ENCODE results near the gene TNKS1BP1.

TNKS1BP1 gene

GRCh38 chr11:57336111-57336666 lies 11.4 kb upstream of the TNKS1BP1 start:
- POLR2A ChIA-PET = interaction anchor here (1.0 to 7.3 kb wide), 9 partner anchors 9 to 376 kb away, joined by 3 to 121 read pairs (median 3); partner anchors contain the start of genes MED19, SLC43A1, TMX2 and TNKS1BP1
- no peak for TF ChIP-seq SP1 (IDR thresholded peaks at IDR 0.05)
- no peak for TF ChIP-seq HDGF (IDR thresholded peaks at IDR 0.05; ENCODE audit: borderline replicate concordance)
- TF ChIP-seq ELF4 (IDR thresholded peaks at IDR 0.05) = no peak
- TF ChIP-seq LEF1 (IDR thresholded peaks at IDR 0.05; ENCODE audit: borderline replicate concordance) = no peak
- no peak for TF ChIP-seq FOXA1 (IDR thresholded peaks at IDR 0.05)
- TF ChIP-seq ZNF384 (IDR thresholded peaks at IDR 0.05) = no peak
- no peak for TF ChIP-seq NFRKB (IDR thresholded peaks at IDR 0.05)
- no peak for TF ChIP-seq SUZ12 (IDR thresholded peaks at IDR 0.05)
- no peak for DNase-seq (ENCODE audit: extremely low spot score)
- CTCF ChIA-PET = interaction anchor here (0.7 kb wide), 1 partner anchor 157 kb away, joined by 4 read pairs; no protein-coding TSS in a partner anchor

- TF ChIP-seq SP1 (IDR thresholded peaks at IDR 0.05) (no peak), ELF4 (IDR thresholded peaks at IDR 0.05) (peak; percentile 33; the same call in 1 of the 2 replicates), SUZ12 (IDR thresholded peaks at IDR 0.05) (no peak), BHLHE40 (IDR thresholded peaks at IDR 0.05; ENCODE audit: borderline replicate concordance) (0 out of 2 replicates have a peak, but pooled peaks have one; percentile 37), L3MBTL2 (conservative IDR thresholded peaks at IDR 0.05) (peak; percentile 42; the same call in 1 of the 2 replicates), FOXM1 (IDR thresholded peaks at IDR 0.05; ENCODE audit: borderline replicate concordance) (no peak), FOXK2 (IDR thresholded peaks at IDR 0.05) (no peak)
- POLR2A ChIA-PET = interaction anchor here (0.7 to 7.3 kb wide), 10 partner anchors 10 to 377 kb away, joined by 3 to 121 read pairs (median 3); partner anchors contain the start of genes MED19, SLC43A1, TMX2 and TNKS1BP1
- DNase-seq (ENCODE audit: extremely low spot score) = peak; percentile 89
- CTCF ChIA-PET = no interaction called here
Observed at GRCh38 chr11:57335343-57336110, 10.8 kb upstream of the TNKS1BP1 start, which contains the start of gene SSRP1. SSRP1 (minus strand) TSS chr11:57335892; CDS start chr11:57335121, 771 bp downstream.

- TF ChIP-seq ELF4 (IDR thresholded peaks at IDR 0.05) = no peak
- TF ChIP-seq, protein P1, sequence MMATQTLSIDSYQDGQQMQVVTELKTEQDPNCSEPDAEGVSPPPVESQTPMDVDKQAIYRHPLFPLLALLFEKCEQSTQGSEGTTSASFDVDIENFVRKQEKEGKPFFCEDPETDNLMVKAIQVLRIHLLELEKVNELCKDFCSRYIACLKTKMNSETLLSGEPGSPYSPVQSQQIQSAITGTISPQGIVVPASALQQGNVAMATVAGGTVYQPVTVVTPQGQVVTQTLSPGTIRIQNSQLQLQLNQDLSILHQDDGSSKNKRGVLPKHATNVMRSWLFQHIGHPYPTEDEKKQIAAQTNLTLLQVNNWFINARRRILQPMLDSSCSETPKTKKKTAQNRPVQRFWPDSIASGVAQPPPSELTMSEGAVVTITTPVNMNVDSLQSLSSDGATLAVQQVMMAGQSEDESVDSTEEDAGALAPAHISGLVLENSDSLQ (IDR thresholded peaks at IDR 0.05) = no peak
- no peak for TF ChIP-seq HDGF (IDR thresholded peaks at IDR 0.05; ENCODE audit: borderline replicate concordance)
- TF ChIP-seq CTBP1 (IDR thresholded peaks at IDR 0.05; ENCODE audit: borderline replicate concordance) = no peak
- no peak for TF ChIP-seq SUZ12 (IDR thresholded peaks at IDR 0.05)
- no peak for TF ChIP-seq ARNT (IDR thresholded peaks at IDR 0.05)
- no peak for TF ChIP-seq TARDBP (IDR thresholded peaks at IDR 0.05)
- TF ChIP-seq FOXM1 (IDR thresholded peaks at IDR 0.05; ENCODE audit: borderline replicate concordance) = no peak
- no peak for TF ChIP-seq SP1 (IDR thresholded peaks at IDR 0.05)
- no peak for TF ChIP-seq LEF1 (IDR thresholded peaks at IDR 0.05; ENCODE audit: borderline replicate concordance)
- TF ChIP-seq FOXK2 (IDR thresholded peaks at IDR 0.05) = no peak
- TF ChIP-seq FOXA1 (IDR thresholded peaks at IDR 0.05) = no peak
- no peak for TF ChIP-seq ZNF384 (IDR thresholded peaks at IDR 0.05)
- DNase-seq (ENCODE audit: extremely low spot score) = no peak
- ChIA-PET CTCF (no interaction called here), POLR2A (interaction anchor here (0.7 to 7.3 kb wide), 8 partner anchors 10 to 377 kb away, joined by 3 to 121 read pairs (median 3); partner anchors contain the start of genes MED19, TMX2 and TNKS1BP1)
Observed at GRCh38 chr11:57335023-57335342, 10.2 kb upstream of the TNKS1BP1 start.

DNA sequence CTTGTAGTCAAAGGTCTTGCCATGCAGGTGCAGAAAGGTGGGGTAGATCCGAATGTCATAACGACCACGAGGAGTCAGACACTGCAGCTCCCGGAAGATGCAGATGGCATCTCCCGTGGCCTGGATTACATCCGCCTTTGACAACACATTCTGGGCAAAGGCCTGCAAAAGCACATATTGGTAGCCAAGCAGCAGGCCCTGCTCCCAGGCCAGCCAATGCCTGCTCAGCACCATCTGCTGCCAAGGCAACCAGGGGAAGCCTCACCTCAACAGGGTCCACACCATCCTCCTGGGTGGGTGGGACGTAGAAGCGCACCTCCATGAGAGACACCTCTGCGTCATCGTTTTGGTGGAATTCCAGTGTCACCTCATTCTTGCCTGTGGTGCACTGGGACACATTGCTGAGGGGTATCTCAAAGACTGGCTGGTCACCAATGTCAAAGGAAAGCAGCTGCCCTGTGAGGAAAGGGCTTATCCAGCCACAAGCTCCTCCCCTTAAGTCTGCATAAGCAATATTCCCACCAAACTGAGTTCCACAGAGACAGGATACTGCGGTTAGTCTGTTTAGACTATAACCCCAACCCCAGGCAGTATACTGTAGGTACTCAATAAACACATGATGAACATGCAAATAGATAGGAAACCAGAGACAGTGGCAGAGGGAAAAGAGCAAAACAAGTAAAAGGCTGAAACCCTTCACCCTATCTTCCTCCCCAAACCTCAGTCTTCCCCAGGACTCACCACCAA lies 8.1 kb upstream of the TNKS1BP1 start:
- TF ChIP-seq ELF4 (IDR thresholded peaks at IDR 0.05) (no peak), FOXK2 (IDR thresholded peaks at IDR 0.05) (no peak), ARNT (IDR thresholded peaks at IDR 0.05) (no peak)
- POLR2A ChIA-PET = interaction anchor here (1.1 kb wide), 1 partner anchor 8 kb away, joined by 4 read pairs; the partner anchor contains the start of gene TNKS1BP1
- DNase-seq (ENCODE audit: extremely low spot score) = no peak
- CTCF ChIA-PET = no interaction called here

DNA sequence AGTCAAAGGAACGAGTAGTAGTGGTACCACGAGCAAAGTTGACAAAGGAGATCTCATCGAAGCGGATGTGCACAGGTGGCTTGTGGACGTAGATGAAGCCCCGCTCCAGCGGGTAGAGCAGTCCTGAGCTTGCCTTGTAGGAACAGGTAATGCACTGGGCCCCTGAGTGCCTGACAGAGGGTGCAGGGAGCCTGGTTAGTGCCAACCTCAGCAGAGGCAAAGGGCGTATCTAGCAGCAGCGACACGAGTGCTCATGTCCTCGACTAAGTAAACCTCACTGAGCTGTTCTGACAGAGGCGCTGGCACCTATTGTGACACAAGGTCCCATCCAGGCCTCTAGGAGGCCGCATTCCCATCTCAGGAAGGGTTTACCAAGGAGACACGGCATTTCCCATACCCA lies 7.0 kb upstream of the TNKS1BP1 start:
- ChIA-PET POLR2A (no interaction called here), CTCF (no interaction called here)
- DNase-seq (ENCODE audit: extremely low spot score) = no peak
- TF ChIP-seq LEF1 (IDR thresholded peaks at IDR 0.05; ENCODE audit: borderline replicate concordance) = no peak
- TF ChIP-seq, protein P1 (IDR thresholded peaks at IDR 0.05) = no peak
- no peak for TF ChIP-seq NFRKB (IDR thresholded peaks at IDR 0.05)
- TF ChIP-seq SUZ12 (IDR thresholded peaks at IDR 0.05) = no peak
- TF ChIP-seq FOXM1 (IDR thresholded peaks at IDR 0.05; ENCODE audit: borderline replicate concordance) = no peak
- TF ChIP-seq L3MBTL2 (conservative IDR thresholded peaks at IDR 0.05) = no peak
- no peak for TF ChIP-seq ZNF384 (IDR thresholded peaks at IDR 0.05)
- no peak for TF ChIP-seq FOXA1 (IDR thresholded peaks at IDR 0.05)

DNA sequence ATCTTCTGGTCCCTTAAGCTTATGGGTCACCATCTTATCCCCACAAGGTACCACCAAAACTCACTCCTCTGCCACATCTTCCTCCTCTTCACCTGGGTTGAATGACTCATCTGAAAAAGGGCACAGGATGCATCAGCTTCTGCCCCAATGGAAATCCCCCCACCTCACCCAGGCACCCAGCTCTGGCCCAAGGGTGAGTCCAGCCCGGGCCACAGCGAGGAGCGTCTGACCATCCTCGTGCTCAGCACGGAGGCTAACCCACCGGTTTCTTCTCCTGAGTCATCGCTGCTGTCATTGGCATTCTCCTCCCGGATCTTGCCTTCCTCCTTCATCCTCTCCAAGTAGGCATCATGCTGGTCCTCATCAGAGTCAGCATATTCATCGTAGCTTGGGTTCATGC lies 5.3 kb upstream of the TNKS1BP1 start:
- TF ChIP-seq CTBP1 (IDR thresholded peaks at IDR 0.05; ENCODE audit: borderline replicate concordance) (no peak), ZNF384 (IDR thresholded peaks at IDR 0.05) (no peak), FOXK2 (IDR thresholded peaks at IDR 0.05) (no peak)
- POLR2A ChIA-PET = no interaction called here
- CTCF ChIA-PET = no interaction called here
- DNase-seq (ENCODE audit: extremely low spot score) = no peak
